NCI-H82 (cell line): Measurements from ENCODE around the gene CRYGB.
"Not testable (repeated sequence)": the region's sequence is repeated elsewhere in the genome, so short reads cannot be mapped to it uniquely, and the experiment has no call there.

Experiments
- DNase-seq: peaks from one replicate; lab custom pipeline; 2025; lab: John Stamatoyannopoulos, UW

The CRYGB gene

DNA sequence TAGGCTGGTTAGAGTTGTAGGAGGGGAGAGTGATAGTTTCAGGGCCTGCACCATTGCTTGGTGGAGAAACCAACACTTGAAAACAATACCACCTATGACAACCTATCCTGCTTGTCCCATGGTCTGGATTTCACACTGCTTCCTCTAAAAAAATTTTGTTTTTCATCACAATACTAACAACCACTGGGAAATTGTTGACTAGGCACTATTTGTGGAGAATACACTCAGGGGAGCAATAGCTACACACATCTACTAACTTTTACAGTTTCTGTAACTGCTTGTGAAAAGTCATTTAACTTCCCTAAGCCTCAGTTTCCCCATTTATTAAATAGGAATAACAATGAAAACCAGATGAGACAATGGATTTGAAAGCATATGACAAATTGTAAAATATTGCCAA lies 4.1 kb upstream of the CRYGB start:
- DNase-seq: no peak

DNA sequence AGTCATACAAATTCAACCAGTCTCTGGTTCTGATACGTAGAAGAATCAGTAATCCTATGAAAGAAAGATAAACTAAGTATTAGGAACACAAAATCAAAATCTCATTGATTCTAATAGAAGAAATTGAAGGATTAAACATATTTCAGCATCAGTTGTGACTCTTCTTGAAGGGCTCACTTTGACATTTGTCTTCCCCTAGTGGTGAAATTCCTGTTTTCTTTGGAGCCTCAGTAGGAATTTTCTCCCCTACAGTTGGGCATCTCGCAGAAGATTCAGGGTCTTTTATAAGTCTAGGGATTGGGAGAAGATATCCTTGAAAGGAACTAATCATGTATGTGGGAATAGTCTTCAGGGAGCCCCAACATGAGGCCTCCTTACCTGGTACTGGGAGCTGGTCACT lies 2.8 kb upstream of the CRYGB start:
- peak; percentile 23 for DNase-seq

DNA sequence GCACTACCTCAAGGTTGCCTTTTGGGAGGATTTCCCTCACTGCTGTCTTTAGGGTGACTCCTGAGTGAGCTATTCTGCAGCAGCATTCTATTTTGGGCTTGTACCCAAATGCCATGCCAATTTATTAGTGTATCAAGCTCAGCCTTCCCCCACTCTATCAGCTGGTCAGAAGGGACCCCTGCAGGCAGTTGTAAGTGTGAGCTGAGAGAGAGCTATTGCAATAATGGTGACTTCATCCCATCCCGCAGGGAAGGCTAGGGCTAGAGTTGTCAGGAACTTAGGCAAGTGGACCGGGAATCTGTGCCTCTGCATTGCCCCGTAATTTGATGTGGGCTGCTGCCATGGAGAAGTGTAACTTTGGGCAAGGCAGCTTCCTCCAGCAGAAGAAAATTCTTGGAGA lies 1.8 kb upstream of the CRYGB start:
- no peak for DNase-seq

DNA sequence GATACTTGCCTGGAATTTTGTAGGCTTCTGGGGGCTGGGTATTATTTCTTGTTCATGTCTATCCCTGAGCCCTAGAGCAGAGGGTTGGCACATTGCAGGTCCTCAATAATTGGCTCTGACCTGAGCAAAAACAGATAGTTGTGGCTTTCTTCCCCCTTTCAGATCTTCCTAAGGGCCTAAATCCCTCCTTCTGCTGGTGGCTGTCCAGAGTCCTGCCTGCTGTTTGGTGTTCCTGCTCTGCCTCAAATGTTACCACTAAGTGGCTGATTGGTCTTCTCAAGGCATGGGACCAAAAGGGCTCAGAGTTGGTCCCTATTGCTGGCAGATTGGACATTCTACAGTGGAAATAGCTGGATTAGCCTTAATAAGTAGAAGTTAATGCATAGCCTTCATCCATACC lies 1.1 kb upstream of the CRYGB start:
- no peak for DNase-seq

DNA sequence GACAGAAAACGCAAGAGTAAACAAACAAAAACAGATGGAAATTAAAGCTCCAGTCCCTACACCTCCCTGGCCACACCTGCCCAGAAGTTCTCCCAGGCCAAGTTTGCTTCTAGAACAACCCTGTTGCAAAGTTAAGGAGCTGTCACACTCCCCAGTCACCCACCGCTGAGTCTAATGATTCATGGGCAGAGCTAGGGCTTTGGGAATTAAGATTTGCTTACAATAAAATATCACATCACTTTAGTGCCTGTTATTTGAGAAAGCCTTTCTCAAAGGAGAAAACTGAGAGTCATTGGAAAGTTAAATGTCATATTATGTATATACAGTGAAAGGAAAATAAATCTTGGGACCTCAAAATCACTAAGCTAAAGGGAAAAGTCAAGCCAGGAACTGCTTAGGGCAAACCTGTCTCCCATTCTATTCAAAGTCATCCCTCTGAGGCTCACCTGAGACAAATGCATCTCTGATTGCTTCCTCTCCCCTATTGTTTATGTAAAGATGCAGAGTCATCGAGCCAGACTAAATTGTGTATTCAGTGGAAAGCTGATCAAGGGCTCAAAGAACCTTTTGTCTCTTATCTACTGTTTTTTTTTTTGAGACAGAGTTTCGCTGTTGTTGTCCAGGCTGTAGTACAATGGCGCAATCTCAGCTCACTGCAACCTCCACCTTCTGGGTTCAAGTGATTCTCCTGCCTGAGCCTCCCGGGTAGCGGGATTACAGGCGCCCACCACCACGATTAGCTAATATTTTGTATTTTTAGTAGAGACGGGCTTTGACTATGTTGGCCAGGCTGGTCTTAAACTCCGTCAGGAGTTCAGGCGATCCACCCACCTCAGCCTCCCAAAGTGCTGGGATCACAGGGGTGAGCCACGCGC lies 2.8 kb downstream of the CRYGB start:
- DNase-seq: no peak

DNA sequence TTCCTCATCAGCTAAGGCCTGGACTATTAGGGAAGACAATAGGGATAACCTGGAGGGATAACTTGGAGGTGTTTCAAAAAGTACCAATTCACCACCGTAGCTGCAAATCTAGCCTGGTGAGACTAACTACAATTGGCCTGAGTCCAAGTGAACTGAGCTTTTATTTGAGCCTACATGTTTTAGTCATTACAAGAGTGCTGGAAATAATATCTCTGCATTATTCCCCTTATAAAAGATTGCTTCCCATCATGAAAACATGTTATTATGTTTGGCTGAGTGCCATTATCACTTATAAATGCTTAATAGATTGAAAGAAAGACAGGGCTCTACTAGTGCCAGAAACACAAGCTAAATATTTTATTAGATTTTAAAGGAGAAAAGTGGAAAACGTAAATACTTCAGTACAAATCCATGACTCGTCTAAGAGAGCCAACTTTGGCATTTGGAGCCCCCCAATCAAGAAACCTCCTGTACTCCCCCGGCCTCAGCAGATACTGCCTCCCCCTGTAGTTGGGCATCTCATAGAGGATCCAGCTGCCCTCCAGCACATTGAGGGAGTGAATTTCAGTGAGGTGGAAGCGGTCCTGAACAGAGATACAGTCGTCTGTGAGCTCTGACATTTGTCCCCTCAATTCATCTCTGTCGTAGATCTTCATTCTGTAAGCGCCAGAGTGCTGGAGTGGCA lies 3.6 kb downstream of the CRYGB start:
- DNase-seq: no peak

DNA sequence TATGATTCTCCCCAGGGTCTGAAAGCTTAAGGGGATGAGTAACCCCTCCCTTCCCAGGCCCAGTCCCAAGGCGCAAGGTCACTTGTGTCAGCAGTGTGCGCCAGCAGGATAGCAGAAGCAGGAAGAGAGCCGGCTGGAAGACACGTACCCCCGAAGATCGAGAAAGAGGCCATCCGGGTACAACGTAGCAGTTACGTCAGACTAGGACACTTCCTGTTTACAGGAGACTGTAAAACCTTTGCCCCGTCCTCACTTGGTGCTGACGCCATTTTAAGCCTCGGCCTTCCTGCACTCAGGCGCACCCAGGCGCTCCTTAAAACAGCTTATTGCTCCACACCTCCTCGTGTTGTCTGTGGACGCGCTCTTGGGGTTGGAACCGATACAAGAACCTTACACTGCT lies 6.5 kb downstream of the CRYGB start:
- DNase-seq: no peak

DNA sequence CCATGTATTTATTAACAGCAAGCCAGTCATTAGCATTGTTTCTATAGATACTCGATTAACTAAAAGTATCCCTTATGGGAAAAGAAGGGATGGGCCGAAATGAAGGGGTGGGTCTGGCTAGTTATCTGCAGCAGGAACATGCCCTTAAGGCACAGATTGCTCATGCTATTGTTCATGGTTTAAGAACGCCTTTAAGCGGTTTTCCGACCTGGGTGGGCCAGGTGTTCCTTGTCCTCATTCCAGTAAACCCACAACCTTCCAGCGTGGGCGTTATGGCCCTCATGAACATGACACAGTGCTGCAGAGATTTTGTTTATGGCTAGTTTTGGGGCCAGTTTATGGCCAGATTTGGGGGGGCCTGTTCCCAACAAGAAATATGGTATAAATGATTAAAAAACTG lies 7.6 kb downstream of the CRYGB start:
- not testable (repeated sequence) for DNase-seq

DNA sequence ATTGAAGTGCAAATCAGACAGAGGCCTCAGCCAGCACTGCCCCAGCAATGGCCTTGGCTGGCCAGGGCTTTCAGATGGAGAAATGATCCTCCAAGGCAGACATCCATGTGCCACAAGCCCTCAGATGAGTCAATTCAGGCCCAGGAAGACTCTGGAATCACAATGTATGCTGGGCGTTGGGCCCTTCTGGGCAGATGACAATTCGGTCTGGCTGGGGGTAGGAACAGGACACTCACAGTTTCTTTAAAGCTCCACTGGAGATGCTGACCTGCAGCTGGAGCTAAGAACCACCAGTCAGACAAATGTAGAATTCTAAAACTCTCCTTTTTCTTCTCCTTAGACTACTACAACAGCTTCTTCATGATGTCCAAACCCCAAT lies 9.3 kb downstream of the CRYGB start:
- no peak for DNase-seq

DNA sequence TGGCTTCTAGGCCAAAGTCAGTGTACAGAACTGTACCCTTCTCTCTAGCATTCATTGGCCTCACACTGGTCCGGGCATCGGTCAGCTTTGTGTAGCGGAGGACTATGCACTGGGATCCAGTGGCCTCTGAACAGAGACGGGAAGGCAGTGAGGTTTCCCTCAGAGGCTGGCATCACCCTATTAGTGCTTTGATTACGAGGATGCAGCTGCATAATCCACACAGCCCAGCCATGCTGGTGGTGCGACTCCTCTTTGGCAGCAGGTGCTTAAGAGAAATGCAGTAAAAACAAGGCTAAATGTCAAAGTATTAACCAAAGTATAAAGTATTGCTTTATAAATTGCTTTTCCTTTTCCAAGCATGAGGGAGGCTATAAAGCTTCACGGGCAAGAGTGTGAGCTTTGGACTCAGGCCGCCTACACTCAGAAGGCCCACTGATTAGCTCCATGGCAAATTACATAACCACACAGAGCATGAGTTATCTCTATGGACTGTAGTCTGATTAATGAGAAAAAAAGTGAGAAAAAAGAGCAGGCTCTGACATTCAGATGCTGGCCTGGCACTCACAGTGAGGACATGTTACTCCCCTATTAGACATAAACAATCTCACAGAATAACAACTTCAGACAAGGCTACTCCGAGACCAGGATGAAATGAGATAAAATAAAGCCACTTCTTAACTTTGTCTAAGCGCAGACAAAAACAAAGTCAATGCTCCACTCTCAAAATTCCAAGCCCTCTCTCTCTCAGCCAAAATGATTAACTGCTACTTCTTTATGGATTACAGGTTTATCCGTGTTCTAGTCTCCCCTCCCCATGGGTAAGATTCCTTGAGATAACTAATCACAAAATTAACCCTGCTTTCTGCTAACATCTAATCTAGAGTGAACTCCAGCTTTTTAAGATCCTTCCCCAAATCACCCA lies 9.9 kb downstream of the CRYGB start:
- DNase-seq: no peak

DNA sequence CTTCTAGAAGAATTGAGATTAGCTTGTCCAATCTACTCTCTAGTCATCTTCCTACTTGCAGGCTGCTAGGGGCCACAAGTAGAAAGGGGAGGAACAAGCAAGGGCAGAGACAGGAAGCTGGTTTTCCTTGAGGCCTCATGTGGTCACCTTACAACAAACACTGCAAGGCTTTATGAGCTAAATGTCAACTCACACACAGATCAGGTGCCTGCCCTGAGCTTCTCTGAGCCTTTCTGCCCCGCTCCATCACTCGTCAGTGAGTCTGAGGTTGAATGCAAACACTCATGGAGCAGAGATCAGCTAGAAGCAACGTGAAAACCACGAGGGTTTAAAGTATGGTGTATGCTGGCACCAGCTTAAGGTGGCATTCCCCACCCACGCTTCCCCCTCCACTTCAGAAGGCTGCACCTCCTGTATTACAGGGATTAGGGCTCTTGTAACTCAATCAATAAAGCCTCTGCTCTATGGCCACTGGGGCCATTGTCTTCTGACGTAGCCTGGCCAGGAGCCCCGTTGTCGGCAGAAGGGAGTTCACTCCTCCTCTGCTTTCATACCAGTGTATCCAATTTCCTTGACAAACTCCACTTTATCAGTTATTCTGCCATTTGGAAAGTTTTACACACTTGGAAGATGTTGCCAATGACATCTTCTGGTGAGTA lies 10.9 kb downstream of the CRYGB start:
- DNase-seq: peak; percentile 19

DNA sequence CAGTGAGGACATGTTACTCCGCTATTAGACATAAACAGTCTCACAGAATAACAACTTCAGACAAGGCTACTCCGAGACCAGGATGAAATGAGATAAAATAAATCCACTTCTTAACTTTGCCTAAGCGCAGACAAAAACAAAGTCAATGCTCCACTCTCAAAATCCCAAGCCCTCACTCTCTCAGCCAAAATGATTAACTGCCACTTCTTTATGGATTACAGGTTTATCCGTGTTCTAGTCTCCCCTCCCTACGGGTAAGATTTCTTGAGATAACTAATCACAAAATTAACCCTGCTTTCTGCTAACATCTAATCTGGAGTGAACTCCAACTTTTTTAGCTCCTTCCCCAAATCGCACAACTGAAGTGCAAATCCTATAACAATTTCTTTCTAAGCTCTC lies 15.2 kb downstream of the CRYGB start:
- DNase-seq: peak; percentile 89

DNA sequence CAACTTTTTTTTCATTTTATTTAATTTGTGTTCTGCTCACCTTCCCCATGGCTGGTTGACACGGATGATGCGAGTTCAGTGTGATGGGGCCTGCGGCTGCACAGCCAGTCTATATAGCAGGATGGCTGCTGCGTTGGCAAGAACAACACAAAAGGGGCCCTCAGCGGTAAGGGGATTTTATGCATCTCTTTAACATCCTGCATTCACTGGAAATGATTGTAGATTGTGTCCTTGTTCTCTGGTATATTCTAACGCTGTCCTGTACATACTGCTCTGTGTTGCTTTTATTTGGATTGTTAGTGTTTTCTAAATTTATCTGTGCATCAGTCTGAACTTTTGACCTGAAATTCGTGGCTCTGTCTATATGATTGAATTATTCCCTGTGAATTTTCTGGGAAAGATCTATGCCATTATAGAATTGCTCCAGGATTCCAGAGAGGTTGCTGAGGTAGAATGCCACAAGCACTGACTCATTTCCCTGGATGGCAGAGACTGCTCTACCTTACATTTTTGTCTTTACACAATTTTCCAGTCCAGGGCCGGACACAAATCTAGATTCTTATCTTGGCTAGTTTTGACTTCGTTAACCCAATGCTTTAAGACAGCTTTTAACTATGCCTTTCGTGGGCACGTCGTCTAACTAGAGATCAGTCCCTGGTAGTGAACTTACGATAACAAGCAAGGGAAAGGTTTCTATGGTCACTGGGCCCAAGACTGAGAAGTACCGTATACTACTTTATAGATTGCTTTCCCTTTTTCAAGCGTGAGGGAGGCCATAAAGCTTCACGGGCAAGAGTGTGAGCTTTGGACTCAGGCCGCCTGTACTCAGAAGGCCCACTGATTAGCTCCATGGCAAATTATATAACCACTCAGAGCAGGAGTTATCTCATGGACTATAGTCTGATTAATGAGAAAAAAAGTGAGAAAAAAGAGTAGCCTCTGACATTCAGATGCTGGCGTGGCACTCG lies 15.9 kb downstream of the CRYGB start, which contains the start of gene CRYGC:
Gene CRYGC (minus strand): TSS at position 85 of the 968 bp plus-strand sequence. CDS start 36 bp downstream, at position 49.
- DNase-seq: peak; percentile 77

DNA sequence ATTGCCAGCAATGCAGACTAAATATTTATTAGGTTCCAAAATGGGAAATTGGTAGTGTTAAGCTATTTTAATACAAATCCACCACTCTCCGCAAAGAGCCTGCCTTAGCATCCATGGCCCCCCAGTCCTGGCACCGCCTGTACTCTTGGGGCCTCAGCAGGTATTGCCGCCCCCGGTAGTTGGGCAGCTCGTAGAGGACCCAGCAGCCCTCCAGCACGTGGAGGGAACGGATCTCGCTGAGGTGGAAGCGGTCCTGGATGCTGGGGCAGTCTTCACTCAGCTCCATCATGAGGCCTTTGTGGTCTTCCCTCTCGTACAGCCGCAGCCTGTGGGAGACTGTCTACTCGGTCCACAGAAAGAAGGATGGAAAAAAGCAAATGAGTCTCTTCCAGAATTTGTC lies 17.8 kb downstream of the CRYGB start:
- no peak for DNase-seq

DNA sequence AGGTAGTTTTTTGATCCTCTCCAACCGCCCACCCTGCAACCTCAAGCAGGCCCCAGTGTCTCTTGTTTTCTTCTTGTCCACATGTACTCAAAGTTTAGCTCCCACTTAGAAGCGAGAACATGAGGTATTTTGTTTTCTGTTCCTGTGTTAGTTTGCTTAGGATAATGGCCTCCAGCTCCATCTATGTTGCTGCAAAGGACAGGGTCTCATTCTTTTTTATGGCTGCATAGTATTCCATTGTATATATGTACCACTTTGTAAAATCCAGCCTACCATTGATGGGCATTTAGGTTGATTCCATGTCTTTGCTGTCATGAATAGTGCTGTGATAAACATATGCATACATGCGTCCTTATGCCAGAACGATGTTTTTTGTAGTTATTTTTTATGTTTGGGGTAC lies 18.9 kb downstream of the CRYGB start:
- no peak for DNase-seq

DNA sequence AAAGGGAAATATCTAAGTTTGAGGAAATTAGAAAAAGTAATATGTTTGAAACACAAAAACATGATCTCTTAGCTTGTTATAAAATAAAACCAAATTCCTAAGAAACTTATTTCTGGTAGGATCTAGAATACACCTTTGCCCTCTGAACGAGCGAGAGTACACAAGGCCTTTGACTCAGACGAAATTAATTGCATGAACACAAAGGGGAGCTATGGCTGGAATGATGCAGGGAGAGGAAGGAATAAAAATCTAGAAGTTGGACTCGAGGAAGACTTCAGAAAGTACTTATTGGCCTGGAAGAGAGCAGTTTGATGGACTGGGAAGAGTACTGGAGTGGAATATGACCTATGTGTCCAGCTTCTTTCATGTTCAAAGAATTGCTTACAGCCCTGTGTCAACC lies 20.7 kb downstream of the CRYGB start:
- no peak for DNase-seq

DNA sequence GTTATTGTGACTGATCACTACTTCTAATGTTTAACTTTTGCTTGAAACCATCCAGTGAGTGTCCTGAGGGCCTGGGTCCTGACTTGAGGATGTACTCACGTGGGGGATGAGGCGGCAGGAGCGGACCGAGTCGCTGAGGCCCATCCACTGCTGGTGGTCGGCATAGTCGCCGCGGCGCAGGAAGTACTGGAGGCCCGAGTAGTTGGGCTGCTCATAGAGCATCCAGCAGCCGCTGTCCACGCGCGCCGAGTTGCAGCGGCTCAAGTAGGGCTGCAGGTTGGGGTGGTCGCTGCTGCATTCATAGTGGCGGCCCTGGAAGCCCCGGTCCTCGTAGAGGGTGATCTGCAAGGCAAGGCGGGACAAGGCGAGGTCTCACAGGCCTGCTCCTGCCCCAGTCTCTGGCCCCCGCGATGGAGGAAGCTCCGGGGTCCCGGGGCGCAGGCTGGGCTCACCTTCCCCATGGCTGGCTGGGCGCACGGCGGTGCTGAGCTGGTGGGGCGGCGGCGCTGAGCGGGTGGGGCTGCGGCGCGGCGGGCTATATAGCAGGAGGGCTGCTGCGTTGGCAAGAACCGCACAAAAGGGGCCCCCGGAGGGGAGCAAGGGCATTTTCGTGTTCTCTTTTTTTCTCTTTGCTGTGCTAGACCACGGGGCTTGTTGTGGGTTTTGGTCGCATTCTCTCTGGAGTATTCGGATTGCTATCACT lies 21.8 kb downstream of the CRYGB start, which contains the start of gene CRYGD:
Gene CRYGD (minus strand): TSS at position 512 of the 703 bp plus-strand sequence. CDS start 51 bp downstream, at position 461.
- DNase-seq: not testable (repeated sequence)

DNA sequence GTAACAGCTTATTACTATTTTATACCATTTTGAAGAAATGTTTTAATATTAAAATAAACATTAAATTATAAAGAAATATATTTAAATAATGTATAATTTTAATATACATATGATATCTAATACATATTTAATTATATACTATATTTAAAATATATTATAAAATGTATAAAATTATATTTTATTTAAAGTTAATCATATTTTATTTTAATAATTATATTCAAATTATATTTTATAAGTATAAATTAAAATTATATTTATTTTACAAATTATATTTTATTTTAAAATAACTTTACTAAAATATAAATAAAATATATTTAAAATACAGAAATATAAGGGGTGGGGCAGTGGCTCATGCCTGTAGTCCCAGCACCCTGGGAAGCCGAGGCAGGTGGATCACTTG lies 23.7 kb downstream of the CRYGB start:
- DNase-seq: no peak

DNA sequence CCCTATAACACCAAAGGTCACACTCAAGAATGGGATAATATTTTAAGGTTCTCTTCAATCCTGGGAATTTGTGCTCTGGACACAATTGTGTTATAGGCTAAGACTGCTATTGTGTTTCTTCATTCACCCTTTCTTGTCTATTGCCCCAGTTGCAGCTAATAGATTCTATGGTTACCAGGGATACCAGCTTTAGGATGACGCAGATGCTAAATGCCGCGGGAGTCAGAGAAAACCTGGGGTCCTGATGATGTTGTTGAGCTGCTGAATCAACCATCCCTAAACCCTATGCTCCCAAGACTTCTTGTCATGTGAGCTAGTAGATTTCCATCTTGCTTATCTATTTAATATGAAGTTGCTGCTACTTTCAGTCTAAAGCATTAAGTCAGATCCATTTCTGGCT lies 27.0 kb downstream of the CRYGB start:
- no peak for DNase-seq

DNA sequence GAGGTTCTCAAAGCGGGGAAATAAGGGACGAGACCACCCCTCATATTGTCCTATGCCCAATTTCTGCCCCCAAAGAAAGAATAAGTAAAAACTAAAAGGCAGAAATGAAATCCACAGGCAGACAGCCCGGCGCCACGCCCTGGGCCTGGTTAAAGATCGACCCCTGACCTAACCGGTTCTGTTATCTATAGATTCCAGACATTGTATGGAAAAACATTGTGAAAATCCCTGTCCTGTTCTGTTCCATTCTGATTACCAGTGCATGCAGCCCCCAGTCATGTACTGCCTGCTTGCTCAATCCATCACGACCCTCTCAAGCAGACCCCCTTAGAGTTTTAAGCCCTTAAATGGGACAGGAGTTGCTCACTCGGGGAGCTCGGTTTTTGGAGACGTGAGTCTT lies 28.6 kb downstream of the CRYGB start:
- not testable (repeated sequence) for DNase-seq
